GM12878 (cell line): ENCODE results near the gene PYGM. TPM values are rescaled to one million over a fixed set of nuclear protein-coding genes. Genes with fewer than 3 reads are reported as not detected.

Source experiments
- CHD1 ChIP-seq: IDR thresholded peaks from 2 replicates; pipeline ENCODE4 v1.6.1; 2012; ENCODE audit warnings: low read depth, low read length, improper control_type of control experiment
- EZH2 ChIP-seq: IDR thresholded peaks from 2 replicates; pipeline ENCODE4 v1.6.1; 2012; ENCODE audit warnings: low read depth, mild to moderate bottlenecking, control low read depth, inconsistent platforms, low read length, borderline replicate concordance; ENCODE audit not compliant: control insufficient read depth
- FOS ChIP-seq: IDR thresholded peaks from 3 replicates; pipeline ENCODE4 v1.6.1; 2011; ENCODE audit warnings: borderline replicate concordance; ENCODE audit not compliant: insufficient read length; ENCODE audit errors: extremely low read depth
- HDGF ChIP-seq: fragments of 450-650 bp; IDR thresholded peaks from 2 replicates; pipeline ENCODE4 v1.6.1; 2016; ENCODE audit warnings: antibody characterized with exemption
- MXI1 ChIP-seq: fragments of 150-350 bp; IDR thresholded peaks from 2 replicates; pipeline ENCODE4 v1.6.1; 2011; ENCODE audit warnings: low read depth, mild to moderate bottlenecking, inconsistent platforms, low read length, improper control_type of control experiment
- NRF1 ChIP-seq: conservative IDR thresholded peaks from 2 replicates; pipeline ENCODE4 v1.6.1; 2011; ENCODE audit warnings: mild to moderate bottlenecking, low read depth, low read length, improper control_type of control experiment
- PAX8 ChIP-seq: fragments of 450-650 bp; IDR thresholded peaks from 2 replicates; pipeline ENCODE4 v1.6.1; 2017; ENCODE audit warnings: mild to moderate bottlenecking, moderate library complexity
- RUNX3 ChIP-seq: IDR thresholded peaks from 2 replicates; pipeline ENCODE4 v1.6.1; 2012; ENCODE audit warnings: low read length, inconsistent platforms
- SMC3 ChIP-seq: IDR thresholded peaks from 2 replicates; pipeline ENCODE4 v1.6.1; 2011; ENCODE audit warnings: low read length, improper control_type of control experiment, borderline replicate concordance
- SPI1 ChIP-seq: IDR thresholded peaks from 2 replicates; pipeline ENCODE4 v1.6.1; 2011; ENCODE audit warnings: low read depth, mild to moderate bottlenecking, low read length, moderate library complexity, borderline replicate concordance; ENCODE audit not compliant: insufficient read depth
- SRF ChIP-seq, 2 experiments: IDR thresholded peaks; 2 replicates each; pipeline ENCODE4 v1.6.1; 2011; ENCODE audit warnings: low read depth in 2 of 2, low read length in 2 of 2, mild to moderate bottlenecking in 1 of 2, moderate library complexity in 1 of 2
- ZZZ3 ChIP-seq: IDR thresholded peaks from 2 replicates; pipeline ENCODE4 v1.6.1; 2011; ENCODE audit warnings: low read depth; ENCODE audit not compliant: control insufficient read depth, insufficient read length
- polyA plus RNA-seq, 11 experiments: library from polyadenylated mRNA; depleted of rRNA in 4 of 11; unstranded in 6 of 11; stranded (reverse) in 5 of 11; fragments of >200 nt; fragmentation: Nextera tagmentation in 4 of 11; fragmentation: Illumina TruSeq in 1 of 11; extraction: Ambion mirVana in 4 of 11; extraction: Trizol in 1 of 11; gene quantifications; 1 replicate in 1 of 11; 2 replicates in 10 of 11; pipeline versions ENCODE4 v1.2.1 to v1.2.3, GENCODE V29; 2011 to 2016; ENCODE audit warnings: inconsistent platforms in 2 of 11, missing spikeins in 2 of 11, low read depth in 1 of 11
- total RNA-seq, 4 experiments: library from RNA; depleted of rRNA in 3 of 4; stranded (reverse); fragments of >200 nt in 3 of 4; fragmentation: Illumina TruSeq in 1 of 4; extraction: Trizol in 1 of 4; gene quantifications; 2 replicates each; pipeline versions ENCODE4 v1.2.1 to v1.2.3, GENCODE V29; 2013 to 2021
- TF ChIP-seq, protein P1 (sequence below): fragments of 450-650 bp; IDR thresholded peaks from 2 replicates; pipeline ENCODE4 v1.6.1; 2018; ENCODE audit warnings: mild to moderate bottlenecking, low read depth, moderate library complexity; ENCODE audit not compliant: partially characterized antibody
- TF ChIP-seq, protein P2 (sequence below): fragments of 450-650 bp; IDR thresholded peaks from 2 replicates; pipeline ENCODE4 v1.6.1; 2017; ENCODE audit warnings: mild to moderate bottlenecking, low read depth, inconsistent platforms; ENCODE audit not compliant: poor library complexity, severe bottlenecking
- TF ChIP-seq, protein P3 (sequence below): fragments of 450-650 bp; IDR thresholded peaks from 2 replicates; pipeline ENCODE4 v1.6.1; 2017; ENCODE audit warnings: mild to moderate bottlenecking, moderate library complexity
- TF ChIP-seq, protein P4 (sequence below): fragments of 450-650 bp; conservative IDR thresholded peaks from 2 replicates; pipeline ENCODE4 v1.6.1; 2017; ENCODE audit warnings: mild to moderate bottlenecking, moderate library complexity

The PYGM gene
- total and polyA plus RNA-seq, 10 of the 15 experiments (the other 5 are each of a cell fraction or from before 2014, with no cell fraction given): 0.04 to 3.7 (median 0.27) TPM; not detected in 1

DNA sequence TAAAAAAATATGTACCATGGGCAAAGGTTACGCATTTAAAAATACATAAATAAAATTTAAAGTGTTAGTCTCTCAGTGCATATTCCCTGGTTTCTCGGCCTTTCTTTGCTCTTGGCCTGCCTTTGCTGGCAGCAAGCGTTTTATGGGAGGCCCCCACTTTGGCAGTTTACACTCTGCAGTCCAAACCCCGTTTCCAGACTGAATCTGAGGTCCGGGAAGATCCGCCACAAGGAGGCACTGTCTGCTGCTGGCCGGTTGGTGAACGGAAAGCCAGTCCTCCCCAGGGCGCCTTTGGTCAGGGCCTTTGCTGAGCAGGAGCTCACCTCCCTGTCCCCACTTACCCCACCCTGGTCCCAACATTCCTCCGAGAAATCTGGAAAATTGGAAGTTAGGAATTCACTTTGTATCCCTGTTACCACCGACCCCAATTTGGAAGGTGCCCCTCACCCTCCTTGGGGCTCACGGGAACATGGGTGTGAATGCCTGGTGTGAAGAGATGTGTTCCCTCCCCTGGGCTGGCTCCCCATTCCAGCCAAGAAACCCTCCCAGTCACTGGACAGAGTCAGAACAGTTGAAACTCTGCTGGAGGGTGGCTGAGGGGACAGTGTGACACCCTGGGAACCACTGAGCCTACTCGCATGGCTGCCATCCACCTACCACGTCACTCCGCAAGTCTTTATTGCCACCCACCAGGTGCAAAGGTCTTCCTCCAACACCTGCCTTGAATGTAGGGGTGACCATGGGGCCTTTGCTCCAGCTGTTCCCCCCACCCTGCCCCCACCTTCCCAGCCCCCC, 27.9 kb upstream of the PYGM start (continued):
- TF ChIP-seq, protein P1, sequence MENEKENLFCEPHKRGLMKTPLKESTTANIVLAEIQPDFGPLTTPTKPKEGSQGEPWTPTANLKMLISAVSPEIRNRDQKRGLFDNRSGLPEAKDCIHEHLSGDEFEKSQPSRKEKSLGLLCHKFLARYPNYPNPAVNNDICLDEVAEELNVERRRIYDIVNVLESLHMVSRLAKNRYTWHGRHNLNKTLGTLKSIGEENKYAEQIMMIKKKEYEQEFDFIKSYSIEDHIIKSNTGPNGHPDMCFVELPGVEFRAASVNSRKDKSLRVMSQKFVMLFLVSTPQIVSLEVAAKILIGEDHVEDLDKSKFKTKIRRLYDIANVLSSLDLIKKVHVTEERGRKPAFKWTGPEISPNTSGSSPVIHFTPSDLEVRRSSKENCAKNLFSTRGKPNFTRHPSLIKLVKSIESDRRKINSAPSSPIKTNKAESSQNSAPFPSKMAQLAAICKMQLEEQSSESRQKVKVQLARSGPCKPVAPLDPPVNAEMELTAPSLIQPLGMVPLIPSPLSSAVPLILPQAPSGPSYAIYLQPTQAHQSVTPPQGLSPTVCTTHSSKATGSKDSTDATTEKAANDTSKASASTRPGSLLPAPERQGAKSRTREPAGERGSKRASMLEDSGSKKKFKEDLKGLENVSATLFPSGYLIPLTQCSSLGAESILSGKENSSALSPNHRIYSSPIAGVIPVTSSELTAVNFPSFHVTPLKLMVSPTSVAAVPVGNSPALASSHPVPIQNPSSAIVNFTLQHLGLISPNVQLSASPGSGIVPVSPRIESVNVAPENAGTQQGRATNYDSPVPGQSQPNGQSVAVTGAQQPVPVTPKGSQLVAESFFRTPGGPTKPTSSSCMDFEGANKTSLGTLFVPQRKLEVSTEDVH: no peak
- TF ChIP-seq, protein P2, sequence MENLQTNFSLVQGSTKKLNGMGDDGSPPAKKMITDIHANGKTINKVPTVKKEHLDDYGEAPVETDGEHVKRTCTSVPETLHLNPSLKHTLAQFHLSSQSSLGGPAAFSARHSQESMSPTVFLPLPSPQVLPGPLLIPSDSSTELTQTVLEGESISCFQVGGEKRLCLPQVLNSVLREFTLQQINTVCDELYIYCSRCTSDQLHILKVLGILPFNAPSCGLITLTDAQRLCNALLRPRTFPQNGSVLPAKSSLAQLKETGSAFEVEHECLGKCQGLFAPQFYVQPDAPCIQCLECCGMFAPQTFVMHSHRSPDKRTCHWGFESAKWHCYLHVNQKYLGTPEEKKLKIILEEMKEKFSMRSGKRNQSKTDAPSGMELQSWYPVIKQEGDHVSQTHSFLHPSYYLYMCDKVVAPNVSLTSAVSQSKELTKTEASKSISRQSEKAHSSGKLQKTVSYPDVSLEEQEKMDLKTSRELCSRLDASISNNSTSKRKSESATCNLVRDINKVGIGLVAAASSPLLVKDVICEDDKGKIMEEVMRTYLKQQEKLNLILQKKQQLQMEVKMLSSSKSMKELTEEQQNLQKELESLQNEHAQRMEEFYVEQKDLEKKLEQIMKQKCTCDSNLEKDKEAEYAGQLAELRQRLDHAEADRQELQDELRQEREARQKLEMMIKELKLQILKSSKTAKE: no peak
- TF ChIP-seq SPI1: no peak
- peak; percentile 78; the same call in 1 of the 2 replicates for TF ChIP-seq HDGF
- no peak for TF ChIP-seq FOS
- no peak for TF ChIP-seq SRF (IDR thresholded peaks at IDR 0.05; ENCODE audit: low read depth in 2 of 2, low read length in 2 of 2)
- no peak for TF ChIP-seq CHD1
- TF ChIP-seq EZH2: no peak
- TF ChIP-seq MXI1: no peak
- TF ChIP-seq RUNX3: peak; percentile 32; the same call in 1 of the 2 replicates
- TF ChIP-seq, protein P3, sequence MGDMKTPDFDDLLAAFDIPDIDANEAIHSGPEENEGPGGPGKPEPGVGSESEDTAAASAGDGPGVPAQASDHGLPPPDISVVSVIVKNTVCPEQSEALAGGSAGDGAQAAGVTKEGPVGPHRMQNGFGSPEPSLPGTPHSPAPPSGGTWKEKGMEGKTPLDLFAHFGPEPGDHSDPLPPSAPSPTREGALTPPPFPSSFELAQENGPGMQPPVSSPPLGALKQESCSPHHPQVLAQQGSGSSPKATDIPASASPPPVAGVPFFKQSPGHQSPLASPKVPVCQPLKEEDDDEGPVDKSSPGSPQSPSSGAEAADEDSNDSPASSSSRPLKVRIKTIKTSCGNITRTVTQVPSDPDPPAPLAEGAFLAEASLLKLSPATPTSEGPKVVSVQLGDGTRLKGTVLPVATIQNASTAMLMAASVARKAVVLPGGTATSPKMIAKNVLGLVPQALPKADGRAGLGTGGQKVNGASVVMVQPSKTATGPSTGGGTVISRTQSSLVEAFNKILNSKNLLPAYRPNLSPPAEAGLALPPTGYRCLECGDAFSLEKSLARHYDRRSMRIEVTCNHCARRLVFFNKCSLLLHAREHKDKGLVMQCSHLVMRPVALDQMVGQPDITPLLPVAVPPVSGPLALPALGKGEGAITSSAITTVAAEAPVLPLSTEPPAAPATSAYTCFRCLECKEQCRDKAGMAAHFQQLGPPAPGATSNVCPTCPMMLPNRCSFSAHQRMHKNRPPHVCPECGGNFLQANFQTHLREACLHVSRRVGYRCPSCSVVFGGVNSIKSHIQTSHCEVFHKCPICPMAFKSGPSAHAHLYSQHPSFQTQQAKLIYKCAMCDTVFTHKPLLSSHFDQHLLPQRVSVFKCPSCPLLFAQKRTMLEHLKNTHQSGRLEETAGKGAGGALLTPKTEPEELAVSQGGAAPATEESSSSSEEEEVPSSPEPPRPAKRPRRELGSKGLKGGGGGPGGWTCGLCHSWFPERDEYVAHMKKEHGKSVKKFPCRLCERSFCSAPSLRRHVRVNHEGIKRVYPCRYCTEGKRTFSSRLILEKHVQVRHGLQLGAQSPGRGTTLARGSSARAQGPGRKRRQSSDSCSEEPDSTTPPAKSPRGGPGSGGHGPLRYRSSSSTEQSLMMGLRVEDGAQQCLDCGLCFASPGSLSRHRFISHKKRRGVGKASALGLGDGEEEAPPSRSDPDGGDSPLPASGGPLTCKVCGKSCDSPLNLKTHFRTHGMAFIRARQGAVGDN: no peak
- TF ChIP-seq NRF1: no peak
- TF ChIP-seq SMC3: peak; percentile 55; the same call in 1 of the 2 replicates
- TF ChIP-seq PAX8: no peak
- no peak for TF ChIP-seq ZZZ3
- TF ChIP-seq, protein P4, sequence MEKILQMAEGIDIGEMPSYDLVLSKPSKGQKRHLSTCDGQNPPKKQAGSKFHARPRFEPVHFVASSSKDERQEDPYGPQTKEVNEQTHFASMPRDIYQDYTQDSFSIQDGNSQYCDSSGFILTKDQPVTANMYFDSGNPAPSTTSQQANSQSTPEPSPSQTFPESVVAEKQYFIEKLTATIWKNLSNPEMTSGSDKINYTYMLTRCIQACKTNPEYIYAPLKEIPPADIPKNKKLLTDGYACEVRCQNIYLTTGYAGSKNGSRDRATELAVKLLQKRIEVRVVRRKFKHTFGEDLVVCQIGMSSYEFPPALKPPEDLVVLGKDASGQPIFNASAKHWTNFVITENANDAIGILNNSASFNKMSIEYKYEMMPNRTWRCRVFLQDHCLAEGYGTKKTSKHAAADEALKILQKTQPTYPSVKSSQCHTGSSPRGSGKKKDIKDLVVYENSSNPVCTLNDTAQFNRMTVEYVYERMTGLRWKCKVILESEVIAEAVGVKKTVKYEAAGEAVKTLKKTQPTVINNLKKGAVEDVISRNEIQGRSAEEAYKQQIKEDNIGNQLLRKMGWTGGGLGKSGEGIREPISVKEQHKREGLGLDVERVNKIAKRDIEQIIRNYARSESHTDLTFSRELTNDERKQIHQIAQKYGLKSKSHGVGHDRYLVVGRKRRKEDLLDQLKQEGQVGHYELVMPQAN: no peak
